ENCODE results near the gene CD300LG.
"Not testable (repeated sequence)": the region's sequence is repeated elsewhere in the genome, so short reads cannot be mapped to it uniquely, and the experiment has no call there.

DNA sequence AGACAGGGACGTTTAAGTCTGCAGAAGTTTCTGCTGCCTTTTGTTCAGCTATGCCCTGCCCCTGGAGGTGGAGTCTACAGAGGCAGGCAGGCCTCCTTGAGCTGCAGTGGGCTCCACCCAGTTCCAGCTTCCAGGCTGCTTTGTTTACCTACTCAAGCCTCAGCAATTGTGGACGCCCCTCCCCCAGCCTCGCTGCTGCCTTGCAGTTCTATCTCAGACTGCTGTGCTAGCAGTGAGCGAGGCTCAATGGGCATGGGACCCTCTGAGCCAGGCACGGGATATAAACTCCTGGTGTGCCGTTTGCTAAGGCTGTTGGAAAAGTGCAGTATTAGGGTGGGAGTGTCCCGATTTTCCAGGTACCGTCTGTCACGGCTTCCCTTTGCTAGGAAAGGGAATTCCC is 49.0 kb upstream of the CD300LG start:
- not testable (repeated sequence) for TF ChIP-seq POLR2A, POLR2AphosphoS5, EP300 (IDR thresholded peaks at IDR 0.05)

All from suprapubic skin (tissue), 4 donors.